GM12878 (cell line): Measurements from ENCODE around the gene AMBRA1. TPM values are rescaled to one million over a fixed set of nuclear protein-coding genes. Genes with fewer than 3 reads are reported as not detected.
A peak's percentile ranks its signal among the peaks of the same experiment; 100 is the strongest.

Experiments
- ASH2L ChIP-seq: fragments of 300-600, 200-600 bp; sonication (generic); IDR thresholded peaks from 2 replicates; pipeline ENCODE4 v1.6.1; 2017; ENCODE audit warnings: low read depth, mild to moderate bottlenecking, borderline replicate concordance
- CBFB ChIP-seq: IDR thresholded peaks from 2 replicates; pipeline ENCODE4 v1.6.1; 2016; ENCODE audit warnings: antibody characterized with exemption, low read depth
- CTCF ChIP-seq, 3 experiments: IDR thresholded peaks in 2 of 3; conservative IDR thresholded peaks in 1 of 3; 2 replicates each; pipeline ENCODE4 v1.5.1; 2011; ENCODE audit warnings: low read depth in 3 of 3, low read length in 3 of 3, mild to moderate bottlenecking in 3 of 3, control low read depth in 2 of 3, moderate library complexity in 2 of 3, inconsistent platforms in 1 of 3, mixed read lengths in 1 of 3; ENCODE audit not compliant: control insufficient read depth in 2 of 3, insufficient read depth in 1 of 3; ENCODE audit errors: extremely low read depth in 1 of 3
- LARP7 ChIP-seq: fragments of 450-650 bp; IDR thresholded peaks from 2 replicates; pipeline ENCODE4 v1.6.1; 2017; ENCODE audit warnings: mild to moderate bottlenecking
- PAX8 ChIP-seq: fragments of 450-650 bp; IDR thresholded peaks from 2 replicates; pipeline ENCODE4 v1.6.1; 2017; ENCODE audit warnings: mild to moderate bottlenecking, moderate library complexity
- SPI1 ChIP-seq: IDR thresholded peaks from 2 replicates; pipeline ENCODE4 v1.6.1; 2011; ENCODE audit warnings: low read depth, mild to moderate bottlenecking, low read length, moderate library complexity, borderline replicate concordance; ENCODE audit not compliant: insufficient read depth
- YBX1 ChIP-seq: fragments of 450-650 bp; IDR thresholded peaks from 2 replicates; pipeline ENCODE4 v1.6.1; 2016; ENCODE audit warnings: antibody characterized with exemption
- ZBTB11 ChIP-seq: fragments of 450-650 bp; formaldehyde crosslinking; IDR thresholded peaks from 2 replicates; pipeline ENCODE4 v1.5.0; 2022; ENCODE audit warnings: mild to moderate bottlenecking, missing genetic modification characterization
- polyA plus RNA-seq, 11 experiments: library from polyadenylated mRNA; depleted of rRNA in 4 of 11; unstranded in 6 of 11; stranded (reverse) in 5 of 11; fragments of >200 nt; fragmentation: Nextera tagmentation in 4 of 11; fragmentation: Illumina TruSeq in 1 of 11; extraction: Ambion mirVana in 4 of 11; extraction: Trizol in 1 of 11; gene quantifications; 1 replicate in 1 of 11; 2 replicates in 10 of 11; pipeline versions ENCODE4 v1.2.1 to v1.2.3, GENCODE V29; 2011 to 2016; ENCODE audit warnings: inconsistent platforms in 2 of 11, missing spikeins in 2 of 11, low read depth in 1 of 11
- total RNA-seq, 4 experiments: library from RNA; depleted of rRNA in 3 of 4; stranded (reverse); fragments of >200 nt in 3 of 4; fragmentation: Illumina TruSeq in 1 of 4; extraction: Trizol in 1 of 4; gene quantifications; 2 replicates each; pipeline versions ENCODE4 v1.2.1 to v1.2.3, GENCODE V29; 2013 to 2021

AMBRA1 gene
- total and polyA plus RNA-seq, 10 of the 15 experiments (the other 5 are each of a cell fraction or from before 2014, with no cell fraction given): 0.57 to 34.3 (median 13.7) TPM

- TF ChIP-seq ZBTB11: no peak
- no peak for TF ChIP-seq SPI1
- TF ChIP-seq CBFB: no peak
- no peak for TF ChIP-seq LARP7
- no peak for TF ChIP-seq ASH2L
- TF ChIP-seq PAX8: no peak
- TF ChIP-seq YBX1: no peak
- TF ChIP-seq CTCF (IDR thresholded peaks at IDR 0.05 in 2 of 3, conservative IDR thresholded peaks at IDR 0.05 in 1 of 3; ENCODE audit: control insufficient read depth in 2 of 3, extremely low read depth in 1 of 3, insufficient read depth in 1 of 3, low read depth in 3 of 3, low read length in 3 of 3): peak in 2 of 3 experiments; percentile 21 to 25; a peak in 2 of 6 replicates
Observed at GRCh38 chr11:46391578-46392420, 202.0 kb downstream of the AMBRA1 start, which contains the start of gene CHRM4 (continued).
